Keratinocyte (primary cell): ENCODE data around the gene ZNF786. TPM values are rescaled to one million over a fixed set of nuclear protein-coding genes. Genes with fewer than 3 reads are reported as not detected.

Experiments used
- DNase-seq: peaks from one replicate; pipeline ENCODE4 v3.0.0-alpha.2; 2011; ENCODE audit warnings: low read depth, missing footprints, low spot score
- FAIRE-seq: peaks from 2 replicates; lab custom pipeline; 2011; peaks lifted over from hg19 to GRCh38; lab: Jason Lieb, UNC
- H2AFZ ChIP-seq: 2 replicates; pipeline ENCODE4 v1.6.0; 2012; ENCODE audit warnings: low read length, control low read depth, inconsistent platforms; ENCODE audit not compliant: control insufficient read depth
- H3K27ac ChIP-seq: 2 replicates; pipeline ENCODE4 v1.5.1; 2011; ENCODE audit warnings: low read length; ENCODE audit not compliant: control insufficient read depth, insufficient read depth
- H3K27me3 ChIP-seq: 3 replicates; pipeline ENCODE4 v1.6.0; 2011; ENCODE audit warnings: low read length; ENCODE audit not compliant: control insufficient read depth, insufficient read depth; ENCODE audit errors: extremely low read depth
- H3K36me3 ChIP-seq, 2 experiments: 2 replicates in 1 of 2; 3 replicates in 1 of 2; pipeline ENCODE4 v1.5.1; 2011; ENCODE audit warnings: low read length in 2 of 2, mild to moderate bottlenecking in 1 of 2; ENCODE audit not compliant: control insufficient read depth in 2 of 2, insufficient read depth in 2 of 2; ENCODE audit errors: extremely low read depth in 1 of 2
- H3K4me1 ChIP-seq: 3 replicates; pipeline ENCODE4 v1.5.1; 2011; ENCODE audit warnings: low read length; ENCODE audit not compliant: control insufficient read depth, insufficient read depth; ENCODE audit errors: extremely low read depth
- H3K4me2 ChIP-seq: 3 replicates; pipeline ENCODE4 v1.6.0; 2011; ENCODE audit warnings: low read depth, low read length; ENCODE audit not compliant: control insufficient read depth, insufficient read depth; ENCODE audit errors: extremely low read depth
- H3K4me3 ChIP-seq, 3 experiments: fragments of 200-600 bp in 1 of 3; sonication (generic) in 1 of 3; 2 replicates in 2 of 3; 3 replicates in 1 of 3; pipeline ENCODE4 v1.5.1; 2011 to 2016; ENCODE audit warnings: low read length in 3 of 3, mild to moderate bottlenecking in 3 of 3, control low read depth in 2 of 3, inconsistent platforms in 1 of 3, low read depth in 1 of 3, mixed read lengths in 1 of 3, mixed run types in 1 of 3, moderate library complexity in 1 of 3; ENCODE audit not compliant: control insufficient read depth in 2 of 3, insufficient read depth in 2 of 3; ENCODE audit errors: extremely low read depth in 1 of 3
- H3K79me2 ChIP-seq: 2 replicates; pipeline ENCODE4 v1.6.0; 2012; ENCODE audit warnings: low read length; ENCODE audit not compliant: control insufficient read depth, insufficient read depth
- H3K9ac ChIP-seq: 3 replicates; pipeline ENCODE4 v1.6.0; 2011; ENCODE audit warnings: low read length; ENCODE audit not compliant: control insufficient read depth, insufficient read depth; ENCODE audit errors: extremely low read depth
- H3K9me1 ChIP-seq: 3 replicates; pipeline ENCODE4 v1.6.0; 2011; ENCODE audit warnings: low read length; ENCODE audit not compliant: control insufficient read depth, insufficient read depth; ENCODE audit errors: extremely low read depth
- H3K9me3 ChIP-seq: 2 replicates; pipeline ENCODE4 v1.5.1; 2012; ENCODE audit warnings: low read depth, low read length; ENCODE audit not compliant: control insufficient read depth
- H4K20me1 ChIP-seq: 3 replicates; pipeline ENCODE4 v1.6.0; 2011; ENCODE audit warnings: low read length; ENCODE audit not compliant: control insufficient read depth, insufficient read depth; ENCODE audit errors: extremely low read depth
- CTCF ChIP-seq, 3 experiments: IDR thresholded peaks in 1 of 3; conservative IDR thresholded peaks in 1 of 3; optimal IDR thresholded peaks in 1 of 3; 2 replicates in 2 of 3; 3 replicates in 1 of 3; pipeline versions ENCODE3 to v1.5.1; 2011; ENCODE audit warnings: low read length in 3 of 3, mild to moderate bottlenecking in 3 of 3, moderate library complexity in 2 of 3, control low read depth in 1 of 3, inconsistent platforms in 1 of 3; ENCODE audit not compliant: insufficient read depth in 2 of 3; ENCODE audit errors: extremely low read depth in 1 of 3
- EZH2 ChIP-seq: IDR thresholded peaks from one replicate; pipeline ENCODE4 v1.6.1; 2012; ENCODE audit warnings: inconsistent platforms, mild to moderate bottlenecking, low read length, moderate library complexity
- dilution Hi-C: fragments of 300-500 bp; cut with MboI; formaldehyde crosslinking; loops from one replicate; pipeline ENCODE4 v1.7.0; 2020; ENCODE audit warnings: low sequenced_read_pairs; ENCODE audit not compliant: extremely low pct_ligation_motif_present
- polyA minus RNA-seq, 3 experiments: library from RNA; depleted of rRNA, polyadenylated mRNA; stranded (reverse); fragments of >200 nt; gene quantifications; 1 replicate in 1 of 3; 2 replicates in 1 of 3; 3 replicates in 1 of 3; pipeline ENCODE4 v1.2.3, GENCODE V29; 2011
- polyA plus RNA-seq, 5 experiments: library from polyadenylated mRNA; depleted of rRNA in 3 of 5; stranded (reverse) in 3 of 5; stranded (forward) in 1 of 5; unstranded in 1 of 5; fragments of >200 nt; gene quantifications; 1 replicate in 1 of 5; 2 replicates in 3 of 5; 3 replicates in 1 of 5; pipeline versions ENCODE4 v1.2.1 to v1.2.3, GENCODE V29; 2011 to 2012; ENCODE audit warnings: missing spikeins in 2 of 5, low read depth in 1 of 5, low replicate concordance in 1 of 5

Gene ZNF786, protein sequence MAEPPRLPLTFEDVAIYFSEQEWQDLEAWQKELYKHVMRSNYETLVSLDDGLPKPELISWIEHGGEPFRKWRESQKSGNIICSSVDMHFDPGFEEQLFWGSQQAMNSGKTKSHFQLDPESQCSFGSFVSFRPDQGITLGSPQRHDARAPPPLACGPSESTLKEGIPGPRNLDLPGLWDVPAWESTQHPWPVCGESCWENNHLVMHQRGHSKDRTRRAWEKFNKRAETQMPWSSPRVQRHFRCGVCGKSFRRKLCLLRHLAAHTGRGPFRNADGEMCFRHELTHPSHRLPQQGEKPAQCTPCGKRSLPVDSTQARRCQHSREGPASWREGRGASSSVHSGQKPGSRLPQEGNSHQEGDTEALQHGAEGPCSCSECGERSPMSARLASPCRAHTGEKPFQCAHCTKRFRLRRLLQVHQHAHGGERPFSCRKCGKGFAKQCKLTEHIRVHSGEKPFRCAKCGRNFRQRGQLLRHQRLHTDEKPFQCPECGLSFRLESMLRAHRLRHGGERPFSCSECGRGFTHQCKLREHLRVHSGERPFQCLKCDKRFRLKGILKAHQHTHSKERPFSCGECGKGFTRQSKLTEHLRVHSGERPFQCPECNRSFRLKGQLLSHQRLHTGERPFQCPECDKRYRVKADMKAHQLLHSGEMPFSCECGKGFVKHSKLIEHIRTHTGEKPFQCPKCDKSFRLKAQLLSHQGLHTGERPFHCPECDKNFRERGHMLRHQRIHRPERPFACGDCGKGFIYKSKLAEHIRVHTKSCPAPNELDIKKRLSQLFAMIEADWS
- polyA plus RNA-seq (2.8 to 4.0 TPM (median 3.3 TPM) in 3 replicates), polyA minus RNA-seq (2.3 to 9.4 TPM (median 7.8 TPM) in 3 replicates)
- polyA plus RNA-seq (2011; ENCODE audit: low read depth): 1.9 TPM
- polyA plus RNA-seq (2011; cell fraction: cytosol; rRNA removed): 2.1 and 2.2 TPM in 2 replicates
- 6.6 and 6.9 TPM in 2 replicates for polyA plus RNA-seq (2011; cell fraction: nucleus; rRNA removed)
- 3.7 and 4.2 TPM in 2 replicates for polyA plus RNA-seq (2012; ENCODE audit: low replicate concordance)
- 9.2 TPM for polyA minus RNA-seq (2011; cell fraction: cytosol; rRNA and poly(A)+ RNA removed)
- 7.7 and 11.5 TPM in 2 replicates for polyA minus RNA-seq (2011; cell fraction: nucleus; rRNA and poly(A)+ RNA removed)

DNA sequence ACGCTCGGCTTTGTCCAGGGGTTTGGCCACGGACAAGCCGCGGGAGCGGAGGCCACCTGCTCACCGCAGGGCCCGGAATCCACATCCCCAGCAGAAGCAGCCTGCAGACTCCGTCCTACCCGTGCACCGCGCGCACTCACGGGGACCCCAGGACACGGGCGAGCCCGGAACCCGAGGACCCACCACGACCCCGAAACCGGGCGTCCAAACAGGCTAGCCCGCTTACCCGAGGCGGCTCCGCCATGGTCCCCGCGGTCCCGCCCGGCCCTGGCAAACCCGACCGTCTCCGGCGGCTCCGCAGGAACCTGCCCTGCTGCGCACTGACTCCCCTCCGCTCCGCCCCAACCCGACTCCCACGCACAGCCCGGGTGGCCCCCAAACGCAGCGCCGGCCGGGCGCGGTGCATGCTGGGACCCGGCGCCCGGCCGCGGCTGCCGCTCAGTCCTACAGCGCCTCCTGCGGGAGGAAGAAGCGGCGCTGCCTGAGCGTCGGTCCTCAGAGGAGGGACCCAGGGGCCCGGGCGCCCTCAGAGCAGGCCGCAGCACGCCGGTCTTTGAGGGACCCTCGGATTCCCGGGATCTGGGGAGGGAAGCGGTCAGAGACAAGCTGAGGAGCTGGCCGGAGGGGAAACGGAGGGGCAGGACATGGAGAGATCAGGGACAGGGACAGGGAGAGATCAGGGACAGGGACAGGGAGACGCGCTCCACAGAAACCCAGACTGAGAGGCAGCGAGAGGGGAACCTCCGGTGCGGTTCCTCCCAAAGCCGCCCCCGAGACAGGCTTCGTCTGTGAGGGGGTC is at the start of gene ZNF786:
TSS of gene ZNF786 (minus strand) at position 322 of the 799 bp plus-strand sequence. CDS start at position 244, 78 bp downstream.
- DNase-seq: peak; percentile 33
- Histone ChIP-seq H4K20me1 (no peaks in the 10 kb centered on the region), H3K27ac (peak within 1 kb of the TSS; percentile 83), H3K79me2 (peaks cover 25% of the 10 kb centered on the region), H2AFZ (peak within 1 kb of the TSS; percentile 97), H3K9me3 (no peaks in the 10 kb centered on the region), H3K9ac (peak within 1 kb of the TSS; percentile 87), H3K4me3 (peak within 1 kb of the TSS; percentile 85 to 94 (median 93)), H3K36me3 (no peaks in the 10 kb centered on the region), H3K27me3 (no peaks in the 10 kb centered on the region), H3K4me2 (peak within 1 kb of the TSS; percentile 88), H3K9me1 (no peaks in the 10 kb centered on the region), H3K4me1 (no peaks in the 10 kb centered on the region)
- dilution Hi-C loops: no loop called here
- peak; percentile 59 to 87 (median 82) for TF ChIP-seq CTCF (optimal IDR thresholded peaks at IDR 0.05 in 1 of 3, IDR thresholded peaks at IDR 0.05 in 1 of 3, conservative IDR thresholded peaks at IDR 0.05 in 1 of 3; ENCODE audit: extremely low read depth in 1 of 3, insufficient read depth in 2 of 3, low read length in 3 of 3)
- no peak for TF ChIP-seq EZH2
- FAIRE-seq: no peak

GRCh38 chr7:149136118-149136517 is 45.6 kb upstream of the ZNF786 start:
- no peak overlapping the region for H3K4me3 ChIP-seq
- H3K9me3 ChIP-seq: no peaks in the 10 kb centered on the region
- dilution Hi-C loops: no loop called here
- H3K36me3 ChIP-seq: peaks cover 0 to 1% of the 10 kb centered on the region in 2 experiments
- H3K4me1 ChIP-seq: no peaks in the 10 kb centered on the region
- H3K79me2 ChIP-seq: no peaks in the 10 kb centered on the region
- no peak overlapping the region for H3K27ac ChIP-seq
- no peak overlapping the region for H2AFZ ChIP-seq
- H3K9me1 ChIP-seq: no peaks in the 10 kb centered on the region
- FAIRE-seq (no peak), DNase-seq (no peak)
- no peaks in the 10 kb centered on the region for H3K27me3 ChIP-seq
- H4K20me1 ChIP-seq: no peaks in the 10 kb centered on the region
- H3K4me2 ChIP-seq: no peak overlapping the region
- TF ChIP-seq EZH2 (no peak), CTCF (optimal IDR thresholded peaks at IDR 0.05 in 1 of 3, IDR thresholded peaks at IDR 0.05 in 1 of 3, conservative IDR thresholded peaks at IDR 0.05 in 1 of 3; ENCODE audit: extremely low read depth in 1 of 3, insufficient read depth in 2 of 3, low read length in 3 of 3) (no peak)
- no peak overlapping the region for H3K9ac ChIP-seq
